Measurements from ENCODE around the gene IFIT5. TPM values are rescaled to one million over a fixed set of nuclear protein-coding genes. Genes with fewer than 3 reads are reported as not detected.

The IFIT5 gene
- total RNA-seq, 3 donors from 2014 or later (not counting 1 experiment from before 2014, with no cell fraction given) = 17.7 to 23.6 (median 20.4) TPM

- Histone ChIP-seq H3K4me1 (ENCODE audit: control insufficient read depth, insufficient read depth, low read length) (peaks cover 9% of the 10 kb centered on the region), H3K27me3 (ENCODE audit: control insufficient read depth, insufficient read depth, low read length) (no peaks in the 10 kb centered on the region), H3K36me3 (ENCODE audit: control insufficient read depth, insufficient read depth, low read length) (no peaks in the 10 kb centered on the region), H3K4me3 (ENCODE audit: low read length) (no peak overlapping the region), H3K27ac (ENCODE audit: low read length) (no peak overlapping the region), H3K9me3 (ENCODE audit: control insufficient read depth, insufficient read depth, low read length) (no peaks in the 10 kb centered on the region)
- H3K27me3 Mint-ChIP-seq (ENCODE audit: low read depth in 2 of 2) = peaks cover 0 to 18% of the 10 kb centered on the region in 2 donors
- H3K36me3 Mint-ChIP-seq = no peaks in the 10 kb centered on the region
- no peaks in the 10 kb centered on the region for H3K9me3 Mint-ChIP-seq
- intact Hi-C loops (cut with micrococcal nuclease) = loop anchor here (1.0 to 2.0 kb wide), 2 partner anchors 69 to 76 kb away; no protein-coding TSS in a partner anchor
- peaks cover 23 to 25% of the 10 kb centered on the region in 2 donors for H3K4me1 Mint-ChIP-seq
- WGBS (ENCODE audit: insufficient coverage) = 65% methylated on average over 4 of the region's 5 CpGs
- peak overlapping the region in 1 of 2 donors; percentile 54 for H3K27ac Mint-ChIP-seq
- no peak overlapping the region for H3K4me3 Mint-ChIP-seq
- DNase-seq = peak in 1 of 2 donors; percentile 55
- ATAC-seq = no peak
- TF ChIP-seq, protein P1, sequence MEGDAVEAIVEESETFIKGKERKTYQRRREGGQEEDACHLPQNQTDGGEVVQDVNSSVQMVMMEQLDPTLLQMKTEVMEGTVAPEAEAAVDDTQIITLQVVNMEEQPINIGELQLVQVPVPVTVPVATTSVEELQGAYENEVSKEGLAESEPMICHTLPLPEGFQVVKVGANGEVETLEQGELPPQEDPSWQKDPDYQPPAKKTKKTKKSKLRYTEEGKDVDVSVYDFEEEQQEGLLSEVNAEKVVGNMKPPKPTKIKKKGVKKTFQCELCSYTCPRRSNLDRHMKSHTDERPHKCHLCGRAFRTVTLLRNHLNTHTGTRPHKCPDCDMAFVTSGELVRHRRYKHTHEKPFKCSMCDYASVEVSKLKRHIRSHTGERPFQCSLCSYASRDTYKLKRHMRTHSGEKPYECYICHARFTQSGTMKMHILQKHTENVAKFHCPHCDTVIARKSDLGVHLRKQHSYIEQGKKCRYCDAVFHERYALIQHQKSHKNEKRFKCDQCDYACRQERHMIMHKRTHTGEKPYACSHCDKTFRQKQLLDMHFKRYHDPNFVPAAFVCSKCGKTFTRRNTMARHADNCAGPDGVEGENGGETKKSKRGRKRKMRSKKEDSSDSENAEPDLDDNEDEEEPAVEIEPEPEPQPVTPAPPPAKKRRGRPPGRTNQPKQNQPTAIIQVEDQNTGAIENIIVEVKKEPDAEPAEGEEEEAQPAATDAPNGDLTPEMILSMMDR (IDR thresholded peaks at IDR 0.05) = peak; percentile 54
Observed at GRCh38 chr10:89369156-89370105, 44.9 kb upstream of the IFIT5 start.

- Histone ChIP-seq H3K27me3 (ENCODE audit: control insufficient read depth, insufficient read depth, low read length) (no peaks in the 10 kb centered on the region), H3K36me3 (ENCODE audit: control insufficient read depth, insufficient read depth, low read length) (no peaks in the 10 kb centered on the region), H3K27ac (ENCODE audit: low read length) (no peak overlapping the region), H3K4me1 (ENCODE audit: control insufficient read depth, insufficient read depth, low read length) (peaks cover 9% of the 10 kb centered on the region), H3K4me3 (ENCODE audit: low read length) (no peak overlapping the region), H3K9me3 (ENCODE audit: control insufficient read depth, insufficient read depth, low read length) (no peaks in the 10 kb centered on the region)
- Mint-ChIP-seq H3K27ac (no peak overlapping the region), H3K4me3 (no peak overlapping the region), H3K27me3 (ENCODE audit: low read depth in 2 of 2) (peaks cover 0 to 18% of the 10 kb centered on the region in 2 donors), H3K36me3 (no peaks in the 10 kb centered on the region), H3K9me3 (no peaks in the 10 kb centered on the region), H3K4me1 (peaks cover 23 to 25% of the 10 kb centered on the region in 2 donors)
- ATAC-seq (no peak), DNase-seq (no peak)
- intact Hi-C loops (cut with micrococcal nuclease) = no loop called here
- TF ChIP-seq, protein P1 (IDR thresholded peaks at IDR 0.05) = no peak
Observed at GRCh38 chr10:89371079-89371478, 43.3 kb upstream of the IFIT5 start.

DNA sequence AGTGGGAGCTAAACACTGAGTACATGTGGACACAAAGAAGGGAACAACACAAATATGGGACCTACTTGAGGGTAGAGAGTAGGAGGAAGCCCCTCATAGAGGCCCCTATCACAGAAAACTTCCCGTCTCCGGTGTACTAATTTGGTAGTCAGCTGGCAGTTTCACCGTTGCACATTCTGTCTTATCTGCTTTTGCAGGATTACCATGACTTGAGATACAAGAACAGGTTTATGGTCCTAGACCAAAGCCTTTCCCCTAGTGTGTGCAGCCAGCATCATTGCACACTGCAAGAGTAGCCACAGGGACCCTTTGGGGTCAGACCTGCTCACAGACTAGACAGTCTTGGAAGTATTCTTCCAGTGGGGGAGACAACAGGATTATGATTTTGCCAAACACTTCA lies 42.4 kb upstream of the IFIT5 start:
- H3K4me3 Mint-ChIP-seq = no peak overlapping the region
- no peak overlapping the region for H3K4me3 ChIP-seq (ENCODE audit: low read length)
- H3K4me1 Mint-ChIP-seq = peaks cover 23 to 25% of the 10 kb centered on the region in 2 donors
- TF ChIP-seq, protein P1 (IDR thresholded peaks at IDR 0.05) = no peak
- no peaks in the 10 kb centered on the region for H3K27me3 ChIP-seq (ENCODE audit: control insufficient read depth, insufficient read depth, low read length)
- H3K27ac ChIP-seq (ENCODE audit: low read length) = no peak overlapping the region
- no peak overlapping the region for H3K27ac Mint-ChIP-seq
- peaks cover 9% of the 10 kb centered on the region for H3K4me1 ChIP-seq (ENCODE audit: control insufficient read depth, insufficient read depth, low read length)
- H3K36me3 Mint-ChIP-seq = no peaks in the 10 kb centered on the region
- no peak for DNase-seq
- ATAC-seq = no peak
- WGBS (ENCODE audit: insufficient coverage) = 65% methylated on average over 3 of the region's 3 CpGs
- intact Hi-C loops (cut with micrococcal nuclease) = no loop called here
- H3K27me3 Mint-ChIP-seq (ENCODE audit: low read depth in 2 of 2) = peaks cover 5 to 18% of the 10 kb centered on the region in 2 donors
- H3K9me3 ChIP-seq (ENCODE audit: control insufficient read depth, insufficient read depth, low read length) = no peaks in the 10 kb centered on the region
- H3K9me3 Mint-ChIP-seq = no peaks in the 10 kb centered on the region
- H3K36me3 ChIP-seq (ENCODE audit: control insufficient read depth, insufficient read depth, low read length) = no peaks in the 10 kb centered on the region

Data from natural killer cell (primary cell).